Sigmoid colon (tissue), 7 donors: ENCODE data around the gene UVRAG. TPM values are rescaled to one million over a fixed set of nuclear protein-coding genes. Genes with fewer than 3 reads are reported as not detected.
A peak's percentile ranks its signal among the peaks of the same experiment; 100 is the strongest.

Source experiments
- DNase-seq: peaks from one replicate; pipeline ENCODE4 v3.0.0-alpha.2; 2019
- H3K27ac ChIP-seq, 4 donors: fragments of 200-600 bp; sonication (generic); one replicate each; pipeline ENCODE4 v1.5.1; 2016 to 2019; ENCODE audit warnings: mild to moderate bottlenecking in 1 of 4
- H3K27me3 ChIP-seq, 3 donors: fragments of 200-600 bp; sonication (generic); one replicate each; pipeline ENCODE4 v1.5.1; 2019; ENCODE audit warnings: mild to moderate bottlenecking in 1 of 3
- H3K36me3 ChIP-seq, 4 donors: fragments of 200-600 bp; sonication (generic); one replicate each; pipeline ENCODE4 v1.5.1; 2016 to 2019
- H3K4me1 ChIP-seq, 4 donors: fragments of 200-600 bp; sonication (generic); one replicate each; pipeline ENCODE4 v1.5.1; 2017 to 2019
- H3K4me3 ChIP-seq, 4 donors: fragments of 200-600 bp; sonication (generic); one replicate each; pipeline ENCODE4 v1.5.1; 2017 to 2019; ENCODE audit warnings: mild to moderate bottlenecking in 2 of 4, moderate library complexity in 1 of 4
- H3K9me3 ChIP-seq, 4 donors: fragments of 200-600 bp in 3 of 4; sonication (generic) in 3 of 4; one replicate each; pipeline versions ENCODE4 v1.5.1 to v1.6.1; 2013 to 2019
- CTCF ChIP-seq, 4 experiments: fragments of 450-650 bp in 3 of 4; fragments of 200-600 bp in 1 of 4; IDR thresholded peaks; one replicate each; pipeline ENCODE4 v1.5.1; 2016 to 2019; ENCODE audit warnings: antibody characterized with exemption in 4 of 4, mild to moderate bottlenecking in 3 of 4, moderate library complexity in 2 of 4
- EP300 ChIP-seq, 4 donors: sonication (generic); formaldehyde crosslinking; IDR thresholded peaks; one replicate each; pipeline ENCODE4 v1.6.1; 2017; ENCODE audit warnings: antibody characterized with exemption in 4 of 4
- POLR2A ChIP-seq, 2 donors: fragments of 450-650 bp; IDR thresholded peaks; one replicate each; pipeline ENCODE4 v1.6.1; 2016; ENCODE audit warnings: antibody characterized with exemption in 2 of 2, mild to moderate bottlenecking in 2 of 2, moderate library complexity in 2 of 2
- POLR2AphosphoS5 ChIP-seq, 4 donors: sonication (generic); formaldehyde crosslinking; IDR thresholded peaks; one replicate each; pipeline ENCODE4 v1.6.1; 2017; ENCODE audit warnings: antibody characterized with exemption in 4 of 4
- WGBS, 2 donors: extraction: QIAGEN DNeasy Blood & Tissue Kit; methylation state at CpG; one replicate each; pipeline ENCODE4 v1.1.7; 2013; 5-methylcytosine and 5-hydroxymethylcytosine counted together
- intact Hi-C: fragments of 100-400 bp; cut with DNase I; formaldehyde crosslinking; loops from one replicate; pipeline ENCODE4 v1.15.1; 2023
- polyA plus RNA-seq, 3 donors: library from polyadenylated mRNA; stranded (reverse); fragments of 200-250 nt; gene quantifications; one replicate each; pipeline ENCODE4 v1.2.3, GENCODE V29; 2013
- total RNA-seq, 4 donors: library from RNA; depleted of rRNA; stranded (reverse); fragments of >200 nt; gene quantifications; one replicate each; pipeline ENCODE4 v1.1.0, GENCODE V29; 2016
- donor health status: healthy with polysubstance abuse.
- donor health status: Bipolar disorder and iron deficiency.
- donor health status: healthy.

Gene UVRAG
- total and polyA plus RNA-seq, 7 donors = 4.9 to 43.2 (median 29.3) TPM

- TF ChIP-seq POLR2AphosphoS5 (IDR thresholded peaks at IDR 0.05) (no peak), EP300 (IDR thresholded peaks at IDR 0.05) (no peak), POLR2A (IDR thresholded peaks at IDR 0.05) (no peak), CTCF (IDR thresholded peaks at IDR 0.05) (no peak)
- WGBS, 2 donors = 91 to 94% methylated on average over 2 of the region's 2 CpGs
- intact Hi-C loops = loop anchor here (10.0 kb wide), 1 partner anchor 228 kb away; no protein-coding TSS in a partner anchor
- H3K36me3 ChIP-seq = no peaks in the 10 kb centered on the region
- no peak for DNase-seq
- peak overlapping the region in 1 of 4 donors; percentile 41 for H3K27ac ChIP-seq
- peaks cover 0 to 28% (median 24%) of the 10 kb centered on the region in 4 donors for H3K4me1 ChIP-seq
- no peak overlapping the region for H3K4me3 ChIP-seq
- H3K27me3 ChIP-seq = no peaks in the 10 kb centered on the region
- no peaks in the 10 kb centered on the region for H3K9me3 ChIP-seq
Measured at GRCh38 chr11:75812542-75813040, 2.4 kb upstream of the UVRAG start.

- TF ChIP-seq POLR2AphosphoS5 (IDR thresholded peaks at IDR 0.05) = no peak
- H3K27me3 ChIP-seq = no peaks in the 10 kb centered on the region
- DNase-seq = no peak
- intact Hi-C loops = loop anchor here (10.0 kb wide), 1 partner anchor 228 kb away; no protein-coding TSS in a partner anchor
- no peak overlapping the region for H3K4me3 ChIP-seq
- H3K27ac ChIP-seq = peak overlapping the region in 1 of 4 donors; percentile 41
- no peaks in the 10 kb centered on the region for H3K36me3 ChIP-seq
- peaks cover 0 to 33% (median 28%) of the 10 kb centered on the region in 4 donors for H3K4me1 ChIP-seq
- 77 to 82% methylated on average over 2 of the region's 2 CpGs for WGBS, 2 donors
- H3K9me3 ChIP-seq = no peaks in the 10 kb centered on the region
Measured at GRCh38 chr11:75813124-75813523, 1.9 kb upstream of the UVRAG start.

GRCh38 chr11:75813622-75814039 lies 1.4 kb upstream of the UVRAG start:
- no peak overlapping the region for H3K4me3 ChIP-seq
- no peak for TF ChIP-seq CTCF (IDR thresholded peaks at IDR 0.05)
- no peak for TF ChIP-seq EP300 (IDR thresholded peaks at IDR 0.05)
- no peak for TF ChIP-seq POLR2A (IDR thresholded peaks at IDR 0.05)
- TF ChIP-seq POLR2AphosphoS5 (IDR thresholded peaks at IDR 0.05) = peak in 1 of 4 donors; percentile 39
- no peaks in the 10 kb centered on the region for H3K9me3 ChIP-seq
- H3K4me1 ChIP-seq = peaks cover 0 to 38% (median 28%) of the 10 kb centered on the region in 4 donors
- intact Hi-C loops = loop anchor here (10.0 kb wide), 1 partner anchor 229 kb away; no protein-coding TSS in a partner anchor
- H3K27me3 ChIP-seq = no peaks in the 10 kb centered on the region
- peak overlapping the region in 3 of 4 donors; percentile 96 to 98 (median 97) for H3K27ac ChIP-seq
- no peak for DNase-seq
- H3K36me3 ChIP-seq = no peaks in the 10 kb centered on the region
- 79 to 90% methylated on average over 1 of the region's 1 CpG for WGBS, 2 donors

GRCh38 chr11:75814363-75814676 lies 690 bp upstream of the UVRAG start:
- H3K27me3 ChIP-seq = no peaks in the 10 kb centered on the region
- H3K36me3 ChIP-seq = no peaks in the 10 kb centered on the region
- peaks cover 0 to 42% (median 28%) of the 10 kb centered on the region in 4 donors for H3K4me1 ChIP-seq
- DNase-seq = no peak
- 1% methylated on average over 12 of the region's 12 CpGs for WGBS, 2 donors
- intact Hi-C loops = loop anchor here (10.0 kb wide), 1 partner anchor 230 kb away; no protein-coding TSS in a partner anchor
- H3K9me3 ChIP-seq = no peaks in the 10 kb centered on the region
- peak overlapping the region; percentile 89 to 98 (median 94) for H3K4me3 ChIP-seq
- TF ChIP-seq POLR2A (IDR thresholded peaks at IDR 0.05) = no peak
- peak in 1 of 4 donors; percentile 13 for TF ChIP-seq POLR2AphosphoS5 (IDR thresholded peaks at IDR 0.05)
- peak overlapping the region; percentile 94 to 98 (median 96) for H3K27ac ChIP-seq

GRCh38 chr11:75815345-75816168 lies 547 bp downstream of the UVRAG start:
- WGBS, 2 donors = 0% methylated on average over 60 of the region's 60 CpGs

More at GRCh38 chr11:75815345-75816168, 547 bp downstream of the UVRAG start:
- H3K27ac ChIP-seq = peak overlapping the region; percentile 94 to 98 (median 96)
- peak; percentile 83 for DNase-seq
- no peaks in the 10 kb centered on the region for H3K9me3 ChIP-seq
- peak overlapping the region; percentile 89 to 98 (median 94) for H3K4me3 ChIP-seq
- H3K27me3 ChIP-seq = no peaks in the 10 kb centered on the region
- H3K36me3 ChIP-seq = no peaks in the 10 kb centered on the region
- peaks cover 0 to 45% (median 28%) of the 10 kb centered on the region in 4 donors for H3K4me1 ChIP-seq
- TF ChIP-seq CTCF (IDR thresholded peaks at IDR 0.05) = no peak
- TF ChIP-seq POLR2A (IDR thresholded peaks at IDR 0.05) = no peak
- TF ChIP-seq EP300 (IDR thresholded peaks at IDR 0.05) = no peak
- TF ChIP-seq POLR2AphosphoS5 (IDR thresholded peaks at IDR 0.05) = no peak
- intact Hi-C loops = loop anchor here (10.0 kb wide), 1 partner anchor 231 kb away; no protein-coding TSS in a partner anchor
